ENCODE data around the gene LRRTM3.

LRRTM3 gene

GRCh38 chr10:67095531-67095930 is 169.7 kb downstream of the LRRTM3 start:
- TF ChIP-seq ZNF274 (IDR thresholded peaks at IDR 0.05; ENCODE audit: low read depth, low read length) = no peak

DNA sequence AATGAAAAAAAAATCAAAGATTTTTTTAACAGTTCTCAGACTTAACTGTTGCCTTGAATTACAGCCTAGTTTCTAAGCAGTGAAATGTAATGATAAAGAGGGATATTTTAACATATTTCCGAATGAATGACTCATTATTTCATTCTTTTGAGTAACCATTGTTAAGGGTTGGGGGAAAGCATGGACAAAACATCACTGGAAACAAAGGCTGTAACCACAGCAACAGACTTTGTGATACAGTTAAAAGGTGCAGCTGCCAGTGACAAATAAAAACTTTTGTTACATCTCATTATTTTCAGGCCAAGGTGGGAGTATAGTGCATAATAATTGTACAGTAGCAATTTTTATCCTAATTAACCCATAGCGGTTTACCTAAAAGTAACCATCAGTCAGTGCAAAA is 172.6 kb downstream of the LRRTM3 start:
- no peak overlapping the region for H3K4me3 ChIP-seq (ENCODE audit: low read length)
- TF ChIP-seq ZNF274 (IDR thresholded peaks at IDR 0.05; ENCODE audit: low read depth, low read length) = no peak

More at GRCh38 chr10:67095531-67095930, 169.7 kb downstream of the LRRTM3 start:
- no peak overlapping the region for H3K4me3 ChIP-seq (ENCODE audit: low read length)

GRCh38 chr10:67100951-67101350 is 175.1 kb downstream of the LRRTM3 start:
- TF ChIP-seq ZNF274 (IDR thresholded peaks at IDR 0.05; ENCODE audit: low read depth, low read length) = no peak
- H3K4me3 ChIP-seq (ENCODE audit: low read length) = no peak overlapping the region

DNA sequence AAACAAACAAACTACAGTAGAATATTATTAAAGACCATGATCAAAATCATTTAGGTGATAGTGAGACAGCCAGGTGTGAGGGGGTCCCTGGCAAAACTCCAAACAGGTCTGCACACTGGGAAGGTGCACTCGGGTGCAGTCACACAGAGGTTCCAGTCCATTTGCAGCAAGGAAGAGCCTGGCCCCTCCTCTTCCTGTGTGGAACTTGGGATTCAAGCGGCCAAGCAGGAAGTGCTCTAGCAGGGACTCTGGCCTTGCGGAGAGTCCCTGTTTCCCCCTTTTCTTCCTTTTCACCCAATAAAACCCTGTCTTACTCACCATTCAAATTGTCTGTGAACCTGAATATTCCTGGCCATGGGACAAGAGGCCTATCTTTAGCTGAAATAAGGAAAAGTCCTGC is 181.8 kb downstream of the LRRTM3 start:
- TF ChIP-seq ZNF274 (IDR thresholded peaks at IDR 0.05; ENCODE audit: low read depth, low read length) = no peak
- no peak overlapping the region for H3K4me3 ChIP-seq (ENCODE audit: low read length)

GRCh38 chr10:67110286-67110685 is 184.4 kb downstream of the LRRTM3 start:
- H3K4me3 ChIP-seq (ENCODE audit: low read length) = no peak overlapping the region
- TF ChIP-seq ZNF274 (IDR thresholded peaks at IDR 0.05; ENCODE audit: low read depth, low read length) = no peak

GRCh38 chr10:67112765-67113164 is 186.9 kb downstream of the LRRTM3 start:
- no peak overlapping the region for H3K4me3 ChIP-seq (ENCODE audit: low read length)
- TF ChIP-seq ZNF274 (IDR thresholded peaks at IDR 0.05; ENCODE audit: low read depth, low read length) = no peak

DNA sequence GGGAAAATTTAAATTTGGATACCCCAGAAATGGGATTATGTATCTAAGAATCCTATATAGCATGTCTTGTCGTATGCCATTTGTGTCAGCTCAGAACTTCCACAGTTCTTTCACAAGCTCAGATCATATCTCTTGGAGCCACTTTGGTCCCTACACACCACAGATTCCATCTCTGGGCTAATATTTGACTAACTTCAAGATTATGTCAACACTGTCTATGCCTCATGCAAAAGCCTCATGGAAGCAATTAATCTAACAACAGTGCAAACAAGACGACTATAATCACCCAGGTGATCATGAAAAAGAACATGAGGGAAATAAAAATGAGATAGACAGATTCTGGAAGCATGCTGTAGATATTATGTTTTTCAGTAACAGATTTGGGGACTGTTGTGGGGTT is 189.1 kb downstream of the LRRTM3 start:
- no peak for TF ChIP-seq ZNF274 (IDR thresholded peaks at IDR 0.05; ENCODE audit: low read depth, low read length)
- no peak overlapping the region for H3K4me3 ChIP-seq (ENCODE audit: low read length)

- no peak overlapping the region for H3K4me3 ChIP-seq (ENCODE audit: low read length)
- TF ChIP-seq ZNF274 (IDR thresholded peaks at IDR 0.05; ENCODE audit: low read depth, low read length) = no peak
These were observed 190.1 kb downstream of the LRRTM3 start for GRCh38 chr10:67115972-67116371.

- no peak overlapping the region for H3K4me3 ChIP-seq (ENCODE audit: low read length)
- TF ChIP-seq ZNF274 (IDR thresholded peaks at IDR 0.05; ENCODE audit: low read depth, low read length) = no peak
These were observed 193.8 kb downstream of the LRRTM3 start for GRCh38 chr10:67119651-67120050.

- TF ChIP-seq ZNF274 (IDR thresholded peaks at IDR 0.05; ENCODE audit: low read depth, low read length) = no peak
- H3K4me3 ChIP-seq (ENCODE audit: low read length) = no peak overlapping the region
These were observed 201.6 kb downstream of the LRRTM3 start for GRCh38 chr10:67127441-67127840.

GRCh38 chr10:67140641-67141040 is 214.8 kb downstream of the LRRTM3 start:
- no peak overlapping the region for H3K4me3 ChIP-seq (ENCODE audit: low read length)
- no peak for TF ChIP-seq ZNF274 (IDR thresholded peaks at IDR 0.05; ENCODE audit: low read depth, low read length)

DNA sequence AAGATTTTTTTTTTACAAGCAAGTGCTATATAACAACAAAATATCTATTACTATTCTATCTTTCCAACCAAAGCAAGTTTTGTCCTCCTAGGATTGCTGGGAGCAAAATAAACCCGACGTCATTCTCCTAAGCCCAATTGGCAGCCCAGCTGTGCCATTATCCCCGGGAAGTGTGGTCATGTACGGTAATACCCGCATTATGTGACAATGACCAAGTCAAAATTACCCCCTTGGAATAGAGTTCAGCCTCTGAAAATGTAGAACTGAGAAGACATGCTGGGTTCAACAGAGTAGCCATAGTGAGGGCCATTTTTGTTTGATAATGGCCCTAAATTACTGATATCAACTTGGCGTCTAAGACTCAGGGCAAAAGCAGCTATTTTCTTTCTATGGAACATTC is 215.5 kb downstream of the LRRTM3 start:
- no peak overlapping the region for H3K4me3 ChIP-seq (ENCODE audit: low read length)
- TF ChIP-seq ZNF274 (IDR thresholded peaks at IDR 0.05; ENCODE audit: low read depth, low read length) = no peak

- no peak for TF ChIP-seq ZNF274 (IDR thresholded peaks at IDR 0.05; ENCODE audit: low read depth, low read length)
- H3K4me3 ChIP-seq (ENCODE audit: low read length) = no peak overlapping the region
These were observed 218.7 kb downstream of the LRRTM3 start for GRCh38 chr10:67144530-67144929.
